Astrocyte (in vitro differentiated cells and primary cell): ENCODE data around the gene SGSM2. TPM values are rescaled to one million over a fixed set of nuclear protein-coding genes. Genes with fewer than 3 reads are reported as not detected.

Source experiments
- DNase-seq: peaks from one replicate; pipeline ENCODE4 v3.0.0-alpha.2; 2010; ENCODE audit warnings: low read depth
- FAIRE-seq: peaks from 2 replicates; lab custom pipeline; 2011; peaks lifted over from hg19 to GRCh38; lab: Jason Lieb, UNC
- H2AFZ ChIP-seq: 2 replicates; pipeline ENCODE4 v1.6.0; 2012; ENCODE audit warnings: low read depth, low read length, inconsistent platforms
- H3K27ac ChIP-seq: 2 replicates; pipeline ENCODE4 v1.5.1; 2011; ENCODE audit warnings: low read depth, low read length, inconsistent platforms
- H3K27me3 ChIP-seq: 2 replicates; pipeline ENCODE4 v1.6.0; 2011; ENCODE audit warnings: low read length, inconsistent platforms; ENCODE audit not compliant: insufficient read depth
- H3K36me3 ChIP-seq: 2 replicates; pipeline ENCODE4 v1.5.1; 2011; ENCODE audit warnings: low read length, inconsistent platforms; ENCODE audit not compliant: insufficient read depth
- H3K4me1 ChIP-seq: 2 replicates; pipeline ENCODE4 v1.5.1; 2011; ENCODE audit warnings: low read length, inconsistent platforms; ENCODE audit not compliant: insufficient read depth
- H3K4me2 ChIP-seq: 2 replicates; pipeline ENCODE4 v1.6.0; 2012; ENCODE audit warnings: low read length, inconsistent platforms
- H3K4me3 ChIP-seq: 2 replicates; pipeline ENCODE4 v1.5.1; 2011; ENCODE audit warnings: low read depth, mild to moderate bottlenecking, low read length, inconsistent platforms; ENCODE audit not compliant: insufficient read depth
- H3K79me2 ChIP-seq: 2 replicates; pipeline ENCODE4 v1.6.0; 2012; ENCODE audit warnings: mild to moderate bottlenecking, low read length, inconsistent platforms; ENCODE audit not compliant: insufficient read depth
- H3K9ac ChIP-seq: 2 replicates; pipeline ENCODE4 v1.6.0; 2012; ENCODE audit warnings: mild to moderate bottlenecking, low read length, inconsistent platforms
- H3K9me3 ChIP-seq: 2 replicates; pipeline ENCODE4 v1.5.1; 2012; ENCODE audit warnings: low read depth, mild to moderate bottlenecking, low read length, inconsistent platforms; ENCODE audit not compliant: insufficient read depth
- H4K20me1 ChIP-seq: 2 replicates; pipeline ENCODE4 v1.6.0; 2012; ENCODE audit warnings: low read length, inconsistent platforms; ENCODE audit not compliant: insufficient read depth
- H3K27ac Mint-ChIP-seq: one replicate; pipeline ENCODE4 v1.8.0; 2021; ENCODE audit warnings: mild to moderate bottlenecking, mixed read lengths; ENCODE audit not compliant: unreplicated experiment
- H3K27me3 Mint-ChIP-seq: one replicate; pipeline ENCODE4 v1.8.0; 2021; ENCODE audit warnings: low read depth, mixed read lengths; ENCODE audit not compliant: unreplicated experiment
- H3K36me3 Mint-ChIP-seq: one replicate; pipeline ENCODE4 v1.8.0; 2021; ENCODE audit warnings: low read depth, mixed read lengths; ENCODE audit not compliant: unreplicated experiment
- H3K4me1 Mint-ChIP-seq: one replicate; pipeline ENCODE4 v1.8.0; 2021; ENCODE audit warnings: low read depth, mixed read lengths; ENCODE audit not compliant: unreplicated experiment
- H3K4me3 Mint-ChIP-seq: one replicate; pipeline ENCODE4 v1.8.0; 2021; ENCODE audit warnings: mild to moderate bottlenecking, moderate library complexity, mixed read lengths; ENCODE audit not compliant: unreplicated experiment
- H3K9me3 Mint-ChIP-seq: one replicate; pipeline ENCODE4 v1.8.0; 2021; ENCODE audit warnings: mild to moderate bottlenecking, mixed read lengths; ENCODE audit not compliant: unreplicated experiment
- CTCF ChIP-seq: IDR thresholded peaks from 2 replicates; pipeline ENCODE4 v1.5.1; 2011; ENCODE audit warnings: low read depth, mild to moderate bottlenecking, inconsistent platforms, low read length, moderate library complexity; ENCODE audit not compliant: insufficient read depth
- EZH2 ChIP-seq: IDR thresholded peaks from 2 replicates; pipeline ENCODE4 v1.6.1; 2012; ENCODE audit warnings: mild to moderate bottlenecking, low read length, inconsistent platforms; ENCODE audit not compliant: insufficient read depth
- total RNA-seq: library from RNA; stranded (reverse); gene quantifications from 2 replicates; pipeline ENCODE4 v1.2.1, GENCODE V29; 2021

The SGSM2 gene
- total RNA-seq, 1 donor from 2014 or later, result 62.1 TPM

DNA sequence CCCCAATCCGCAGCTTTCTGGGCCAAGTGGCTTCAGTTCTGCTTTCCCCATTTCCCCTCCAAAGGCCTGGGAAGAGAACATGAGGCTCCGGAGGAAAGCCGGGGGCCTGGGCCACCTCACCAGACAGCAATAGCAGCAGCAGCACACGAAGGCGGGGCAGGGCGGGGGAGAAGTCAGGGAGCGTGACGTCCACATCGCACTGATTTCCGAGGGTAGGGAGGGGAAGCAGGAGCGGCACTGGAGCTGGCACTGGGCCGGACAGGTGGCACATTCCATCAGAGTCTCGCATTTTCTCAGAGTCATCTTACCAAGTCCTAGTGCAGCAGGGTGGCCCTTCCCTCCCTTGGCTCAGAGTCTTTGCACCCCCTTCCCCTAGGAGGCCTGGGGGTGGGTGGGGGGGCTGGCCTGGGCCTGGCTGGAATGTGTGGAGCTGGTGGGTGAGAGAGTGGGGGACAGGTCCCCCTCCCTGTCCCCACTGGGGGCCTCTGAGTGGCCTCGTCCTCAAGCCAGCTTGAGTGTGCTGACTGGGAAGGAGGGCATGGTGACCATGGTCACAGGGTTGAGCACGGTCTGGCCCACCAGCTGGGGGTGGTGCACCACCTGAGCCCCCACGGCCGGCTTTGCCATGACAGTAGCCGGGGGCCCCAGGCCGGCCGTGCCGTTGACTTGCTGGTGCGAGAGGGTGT lies 49.2 kb downstream of the SGSM2 start:
- Histone ChIP-seq H3K79me2 (peaks cover 31% of the 10 kb centered on the region), H3K36me3 (peaks cover 9% of the 10 kb centered on the region), H2AFZ (no peak overlapping the region), H3K27ac (no peak overlapping the region), H3K27me3 (no peaks in the 10 kb centered on the region), H3K4me2 (no peak overlapping the region), H3K9ac (no peak overlapping the region), H4K20me1 (peaks cover 38% of the 10 kb centered on the region), H3K4me3 (no peak overlapping the region), H3K4me1 (peaks cover 13% of the 10 kb centered on the region), H3K9me3 (no peaks in the 10 kb centered on the region)
- H3K4me3 Mint-ChIP-seq, result no peak overlapping the region
- no peaks in the 10 kb centered on the region for H3K27me3 Mint-ChIP-seq
- peaks cover 8% of the 10 kb centered on the region for H3K36me3 Mint-ChIP-seq
- peaks cover 16% of the 10 kb centered on the region for H3K4me1 Mint-ChIP-seq
- no peak for TF ChIP-seq CTCF
- no peaks in the 10 kb centered on the region for H3K9me3 Mint-ChIP-seq
- no peak overlapping the region for H3K27ac Mint-ChIP-seq
- no peak for DNase-seq
- FAIRE-seq, result no peak

- no peaks in the 10 kb centered on the region for H3K9me3 ChIP-seq
- peaks cover 9% of the 10 kb centered on the region for H3K36me3 ChIP-seq
- peaks cover 18% of the 10 kb centered on the region for H3K4me1 ChIP-seq
- H2AFZ ChIP-seq, result no peak overlapping the region
- H3K4me2 ChIP-seq, result no peak overlapping the region
- DNase-seq (no peak), FAIRE-seq (no peak)
- no peak for TF ChIP-seq CTCF
- TF ChIP-seq EZH2, result no peak
- Mint-ChIP-seq H3K36me3 (peaks cover 8% of the 10 kb centered on the region), H3K4me1 (peaks cover 19% of the 10 kb centered on the region), H3K4me3 (no peak overlapping the region), H3K9me3 (no peaks in the 10 kb centered on the region), H3K27me3 (no peaks in the 10 kb centered on the region), H3K27ac (no peak overlapping the region)
- no peak overlapping the region for H3K9ac ChIP-seq
- H3K4me3 ChIP-seq, result no peak overlapping the region
- H4K20me1 ChIP-seq, result peaks cover 41% of the 10 kb centered on the region
- no peaks in the 10 kb centered on the region for H3K27me3 ChIP-seq
- H3K27ac ChIP-seq, result no peak overlapping the region
- peaks cover 34% of the 10 kb centered on the region for H3K79me2 ChIP-seq
These were observed 50.1 kb downstream of the SGSM2 start for GRCh38 chr17:2387086-2388019.
